GM10847 (cell line): ENCODE results near the gene NSD1.

Experiments
- POLR2A ChIP-seq: IDR thresholded peaks from 2 replicates; pipeline ENCODE4 v1.6.1; 2011; ENCODE audit not compliant: insufficient read length; ENCODE audit errors: extremely low read depth

Gene NSD1

DNA sequence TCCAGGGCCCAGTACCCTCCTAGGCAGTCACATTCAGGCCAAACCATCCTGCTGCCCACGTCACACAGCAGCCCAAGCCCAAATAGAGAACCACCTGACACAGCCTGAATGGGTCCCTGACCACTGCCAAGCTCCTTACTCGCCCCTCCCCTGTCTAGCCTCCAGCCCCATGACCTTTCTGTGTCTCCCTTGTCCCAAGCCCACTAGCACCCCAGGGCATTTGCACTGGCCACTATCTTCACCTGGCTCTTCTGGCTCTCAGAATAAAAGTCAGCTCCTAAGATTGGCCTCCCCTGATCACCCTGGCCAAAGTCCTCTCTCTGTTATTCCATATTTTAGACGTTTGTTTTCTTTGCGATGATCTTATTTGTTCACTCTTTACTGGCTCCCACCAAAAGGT lies 26.4 kb upstream of the NSD1 start:
- no peak for TF ChIP-seq POLR2A

DNA sequence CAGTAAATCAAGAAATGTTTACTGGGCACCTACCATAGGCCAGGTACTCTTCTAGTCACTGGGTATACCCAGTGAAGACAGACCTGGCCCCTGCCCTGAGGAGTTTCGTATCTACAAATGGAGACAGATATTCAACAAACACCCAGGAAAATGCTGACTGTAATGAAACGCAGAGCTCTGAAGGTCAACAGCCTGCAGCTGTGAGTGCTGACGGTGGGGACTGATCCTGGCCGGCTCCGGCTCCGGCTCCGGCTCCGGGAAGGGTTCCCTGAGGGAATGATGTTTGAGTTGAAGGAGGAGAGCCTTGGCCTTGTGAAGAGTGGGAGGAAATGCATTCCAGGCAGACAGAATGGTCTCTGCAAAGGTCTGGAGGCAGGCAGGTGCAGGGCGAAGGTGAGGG lies 23.8 kb upstream of the NSD1 start:
- no peak for TF ChIP-seq POLR2A

DNA sequence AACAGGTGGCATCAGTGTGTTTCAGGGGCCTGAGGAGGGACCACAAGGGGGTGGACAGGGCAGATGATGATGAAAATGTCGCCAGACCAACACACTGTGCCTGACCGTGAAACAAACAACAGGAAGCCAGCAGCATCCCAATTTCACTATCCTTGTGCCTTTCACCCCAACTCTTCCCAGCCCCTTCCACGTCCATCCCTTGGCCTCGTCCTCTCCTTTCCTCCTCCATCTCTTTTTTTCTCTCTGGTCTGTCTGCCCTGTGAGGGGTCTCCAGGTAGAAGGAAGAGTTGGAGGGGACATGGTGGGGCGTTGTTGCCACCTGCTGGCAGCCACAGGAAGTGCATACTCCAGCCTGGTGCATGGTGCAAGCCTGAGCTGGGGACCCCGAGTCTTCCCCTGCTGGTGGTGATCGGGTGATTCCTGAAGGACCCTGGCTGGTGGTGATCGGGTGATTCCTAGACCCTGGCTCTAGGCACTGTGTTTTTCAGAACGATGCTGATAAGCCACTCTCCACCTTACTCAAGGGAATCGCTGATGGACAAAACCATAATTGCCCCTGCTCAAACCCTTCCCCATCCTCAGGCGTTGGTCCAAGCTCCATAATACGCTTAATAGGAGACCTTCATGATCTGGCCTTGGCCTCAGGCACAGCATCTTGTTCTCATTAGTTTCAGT lies 21.7 kb upstream of the NSD1 start:
- no peak for TF ChIP-seq POLR2A

DNA sequence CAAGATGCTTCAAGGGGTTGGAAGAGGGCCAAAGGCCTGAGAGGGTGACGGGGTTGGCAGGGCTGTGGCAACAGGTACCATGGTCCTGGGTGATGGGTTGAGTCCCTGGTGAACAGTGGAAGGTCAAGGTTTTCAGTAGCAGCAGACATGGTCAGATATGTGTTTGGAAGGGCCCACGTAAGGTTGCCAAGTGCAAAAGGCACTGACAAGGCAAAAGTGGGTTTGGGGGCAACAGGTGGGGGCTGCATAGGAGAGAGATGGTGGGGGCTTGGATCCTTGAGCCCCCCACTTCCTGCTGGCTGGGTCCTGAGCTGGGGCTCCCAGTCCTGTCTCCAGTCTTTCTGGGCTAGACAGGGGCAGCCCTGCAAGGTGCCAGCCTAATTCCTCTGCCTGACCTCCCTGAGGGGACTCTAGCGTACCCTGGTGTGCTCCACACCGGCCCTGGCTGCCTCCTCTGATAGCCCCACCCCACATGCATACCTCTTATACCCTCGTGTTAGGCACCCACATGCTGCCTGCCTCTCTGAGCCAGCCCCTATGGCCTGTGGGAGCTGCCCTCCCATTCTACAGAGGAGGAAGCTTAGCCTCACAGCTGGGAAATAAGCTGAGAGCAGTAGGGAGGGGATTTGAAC lies 20.9 kb upstream of the NSD1 start:
- no peak for TF ChIP-seq POLR2A

DNA sequence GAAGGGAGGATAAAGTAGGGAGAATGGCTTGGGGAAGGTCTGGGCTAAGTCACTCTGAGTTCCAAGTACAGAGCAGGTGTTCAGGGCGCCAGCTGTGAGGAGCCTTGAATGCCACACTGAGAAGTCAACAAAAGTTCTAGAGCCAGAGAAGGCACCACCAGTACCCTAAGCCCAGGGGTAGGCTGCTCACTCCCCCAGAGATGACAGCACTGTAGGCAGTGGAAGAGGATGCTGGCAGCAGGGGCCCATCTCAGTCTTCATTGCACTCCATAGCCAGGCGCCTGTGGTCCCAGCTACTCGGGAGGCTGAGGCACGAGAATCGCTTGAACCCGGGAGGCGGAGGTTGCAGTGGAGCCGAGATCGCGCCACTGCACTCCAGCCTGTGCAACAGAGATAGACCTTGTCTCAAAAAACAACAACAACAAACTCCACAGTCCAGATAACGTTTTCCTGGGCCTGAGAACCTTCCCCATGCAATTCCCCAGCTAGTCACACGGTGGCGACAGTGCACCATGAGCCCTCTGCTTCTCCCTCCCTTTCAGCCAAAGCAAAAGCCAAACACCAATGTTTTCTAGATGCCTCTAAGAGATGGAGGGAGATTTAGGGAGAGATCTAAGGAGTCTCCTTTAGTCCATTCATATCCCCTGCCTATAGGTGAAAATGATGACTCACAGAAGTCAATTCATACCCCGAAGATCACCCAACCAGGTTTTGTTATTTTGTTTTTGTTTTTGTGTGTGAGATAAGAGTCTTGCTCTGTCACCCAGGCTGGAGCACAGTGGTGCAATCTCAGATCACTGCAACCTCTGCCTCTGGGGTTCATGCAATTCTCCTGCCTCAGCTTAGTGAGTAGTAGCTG lies 19.8 kb upstream of the NSD1 start:
- no peak for TF ChIP-seq POLR2A

DNA sequence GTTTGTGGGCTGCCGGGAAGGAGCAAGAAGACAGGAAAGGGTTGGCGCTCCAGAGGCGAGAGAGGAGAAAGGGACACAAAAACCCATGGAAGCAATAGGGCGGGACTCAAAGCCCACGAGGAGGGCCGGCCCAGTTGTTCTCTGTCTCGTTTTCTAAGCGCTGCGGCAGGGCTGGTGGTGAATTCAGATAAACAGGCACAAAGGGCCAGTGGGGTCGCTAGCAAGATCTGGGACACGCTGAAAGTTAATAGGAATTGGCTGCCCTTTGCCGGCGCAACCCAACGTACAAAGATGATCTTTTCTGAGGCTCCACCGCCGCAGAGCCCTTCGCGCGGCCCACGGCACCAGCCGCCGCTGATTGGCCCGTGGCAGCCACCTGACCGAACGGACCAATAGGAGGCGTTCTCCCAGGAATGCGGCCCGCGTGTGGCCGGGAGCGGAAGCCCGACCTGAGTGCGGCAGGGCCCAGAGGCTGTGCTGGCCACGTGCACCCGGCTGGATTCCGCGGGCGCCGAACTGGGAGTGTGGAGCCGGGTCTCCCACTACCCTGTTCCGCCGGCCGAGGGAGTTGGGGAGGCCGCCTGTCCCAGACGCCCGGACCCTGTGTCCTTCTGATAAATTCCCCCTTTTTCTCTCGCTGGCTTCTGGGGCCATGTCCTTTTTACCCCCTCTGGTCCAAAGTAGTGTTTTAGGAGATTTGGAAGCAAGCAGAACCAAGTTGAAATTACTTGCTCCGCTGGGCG lies 16.8 kb upstream of the NSD1 start:
- no peak for TF ChIP-seq POLR2A

DNA sequence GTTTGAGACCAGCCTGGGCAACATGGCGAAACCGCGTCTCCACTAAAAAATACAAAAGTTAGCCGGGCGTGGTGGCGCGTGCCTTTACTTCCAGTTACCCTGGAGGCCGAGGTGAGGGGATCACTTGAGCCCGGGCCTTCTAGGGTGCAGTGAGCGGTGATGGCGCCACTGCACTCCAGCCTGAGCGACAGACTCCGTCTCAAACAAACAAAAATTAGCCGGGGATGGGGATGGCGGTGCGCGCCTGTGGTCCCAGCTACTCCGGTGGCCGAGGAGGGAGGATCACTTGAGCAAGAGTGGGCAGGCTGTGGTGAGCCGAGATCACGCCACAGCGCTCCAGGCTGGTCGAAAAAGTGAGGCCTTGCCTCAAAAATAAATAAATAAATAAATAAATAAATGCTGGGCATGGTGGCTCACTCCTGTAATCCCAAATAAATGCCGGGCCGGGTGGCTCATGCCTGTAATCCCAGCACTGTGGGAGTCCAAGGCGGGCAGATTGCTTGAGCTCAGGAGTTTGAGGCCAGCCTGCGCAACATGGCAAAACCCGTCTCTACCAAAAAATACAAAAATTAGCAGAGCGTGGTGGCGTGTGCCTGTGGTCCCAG lies 16.0 kb upstream of the NSD1 start:
- no peak for TF ChIP-seq POLR2A

DNA sequence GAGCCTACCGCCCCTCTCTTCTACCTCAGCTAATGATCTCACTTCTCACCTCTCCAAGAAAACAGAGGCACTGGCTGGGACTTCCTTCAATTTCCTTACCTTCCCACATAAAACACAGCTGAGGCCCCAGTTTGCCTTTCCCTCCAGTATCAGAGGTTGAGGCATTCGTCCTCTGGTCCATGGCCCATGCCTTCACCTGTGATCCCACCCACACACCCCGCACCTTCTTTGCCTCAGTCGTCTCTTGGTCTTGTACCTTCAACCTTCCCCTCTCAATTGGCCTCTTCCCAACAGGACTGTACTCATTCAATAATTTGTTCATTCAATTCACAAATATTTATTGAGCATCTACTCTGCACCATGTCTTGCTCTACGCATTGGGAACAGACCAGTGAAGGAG lies 11.0 kb upstream of the NSD1 start:
- no peak for TF ChIP-seq POLR2A

DNA sequence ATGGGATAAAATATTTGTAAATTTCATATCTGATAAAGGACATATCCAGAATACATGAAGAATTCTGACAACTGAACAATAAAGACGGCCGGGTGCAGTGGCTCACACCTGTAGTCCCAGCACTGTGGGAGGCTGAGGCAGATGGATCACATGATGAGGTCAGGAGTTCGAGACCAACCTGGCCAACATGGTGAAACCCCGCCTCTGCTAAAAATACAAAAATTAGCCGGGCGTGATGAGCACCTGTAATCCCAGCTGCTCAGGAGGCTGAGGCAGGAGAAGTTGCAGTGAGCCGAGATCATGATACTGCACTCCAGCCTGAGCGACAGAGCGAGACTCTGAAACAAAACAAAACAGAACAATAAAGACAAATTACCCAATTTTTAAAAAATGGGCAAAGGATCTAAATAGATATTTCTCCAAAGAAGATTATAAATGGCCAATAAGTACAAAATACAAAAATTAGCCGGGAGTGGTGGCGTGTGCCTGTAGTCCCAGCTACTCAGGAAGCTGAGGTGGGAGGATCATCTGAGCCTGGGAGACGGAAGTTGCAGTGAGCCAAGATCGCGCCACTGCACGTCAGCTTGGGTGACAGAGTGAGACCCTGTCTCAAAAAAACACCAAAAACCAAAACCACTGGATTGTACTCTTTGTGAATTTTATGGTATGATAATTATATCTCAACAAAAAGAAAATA lies 9.6 kb upstream of the NSD1 start:
- TF ChIP-seq POLR2A: no peak

DNA sequence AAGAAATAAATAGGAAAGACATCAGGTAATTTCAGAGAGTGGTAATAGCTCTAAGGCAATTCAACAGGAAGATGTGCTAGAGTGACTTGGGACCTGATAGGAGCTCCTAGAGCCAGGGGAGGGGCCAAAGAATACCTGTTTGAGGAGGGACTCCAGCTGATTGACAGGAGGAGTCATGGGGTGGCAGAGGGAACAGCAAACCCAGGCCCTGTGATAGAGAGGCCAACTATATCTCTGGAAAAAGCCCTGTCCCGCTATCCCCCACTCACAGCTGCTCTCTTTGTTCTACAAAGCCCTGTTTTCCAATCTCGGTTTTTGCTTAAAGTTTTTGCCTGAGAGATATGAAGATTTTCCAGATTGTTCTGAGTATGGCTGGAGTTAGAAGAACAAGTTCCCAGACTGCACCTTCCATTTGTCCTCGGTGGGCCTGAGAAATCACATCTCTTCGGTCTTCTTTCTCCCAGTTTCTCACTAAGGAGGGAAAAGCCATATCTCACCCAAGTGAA lies 9.0 kb upstream of the NSD1 start:
- TF ChIP-seq POLR2A: no peak

DNA sequence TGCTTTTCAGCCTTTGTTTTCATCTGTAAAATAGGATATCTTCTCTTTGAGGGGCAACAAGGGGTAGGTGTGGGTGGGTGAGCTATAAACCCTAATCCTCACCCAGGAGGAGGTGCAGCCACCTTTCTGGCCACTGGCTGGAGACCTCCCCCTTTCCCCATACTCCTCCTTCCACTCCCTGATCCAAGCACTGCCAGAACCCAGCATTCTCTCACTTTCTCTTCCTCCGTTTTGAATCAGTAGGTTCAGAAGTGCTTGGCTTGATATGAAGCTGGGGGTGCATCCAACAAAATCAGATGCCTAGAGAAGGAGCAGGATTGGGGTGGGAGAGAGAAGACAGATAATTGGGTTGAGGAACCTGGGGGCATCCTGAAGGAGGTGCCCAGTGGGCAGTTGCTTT lies 6.8 kb upstream of the NSD1 start:
- TF ChIP-seq POLR2A: no peak

DNA sequence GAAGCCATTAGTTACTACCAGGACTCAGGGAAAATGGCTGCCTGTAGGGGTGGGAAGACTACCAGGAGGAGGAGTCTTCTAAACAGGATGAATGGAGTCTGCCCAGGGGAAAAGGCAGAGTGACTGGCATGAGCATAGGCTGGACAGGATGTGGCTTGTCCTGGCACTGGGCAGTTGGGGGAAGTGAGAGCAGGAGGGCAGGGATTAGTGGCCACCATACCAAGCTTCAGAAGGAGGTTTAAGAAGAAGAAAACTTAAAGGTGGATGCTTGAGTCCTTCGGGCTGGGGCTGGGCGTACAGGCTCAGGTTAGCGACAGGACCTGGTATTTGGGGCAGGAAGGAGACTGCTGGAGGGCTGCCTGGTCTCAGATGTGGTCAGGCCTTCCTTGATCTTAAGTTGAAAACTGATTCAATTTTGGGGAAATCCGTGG lies 5.0 kb upstream of the NSD1 start:
- no peak for TF ChIP-seq POLR2A

DNA sequence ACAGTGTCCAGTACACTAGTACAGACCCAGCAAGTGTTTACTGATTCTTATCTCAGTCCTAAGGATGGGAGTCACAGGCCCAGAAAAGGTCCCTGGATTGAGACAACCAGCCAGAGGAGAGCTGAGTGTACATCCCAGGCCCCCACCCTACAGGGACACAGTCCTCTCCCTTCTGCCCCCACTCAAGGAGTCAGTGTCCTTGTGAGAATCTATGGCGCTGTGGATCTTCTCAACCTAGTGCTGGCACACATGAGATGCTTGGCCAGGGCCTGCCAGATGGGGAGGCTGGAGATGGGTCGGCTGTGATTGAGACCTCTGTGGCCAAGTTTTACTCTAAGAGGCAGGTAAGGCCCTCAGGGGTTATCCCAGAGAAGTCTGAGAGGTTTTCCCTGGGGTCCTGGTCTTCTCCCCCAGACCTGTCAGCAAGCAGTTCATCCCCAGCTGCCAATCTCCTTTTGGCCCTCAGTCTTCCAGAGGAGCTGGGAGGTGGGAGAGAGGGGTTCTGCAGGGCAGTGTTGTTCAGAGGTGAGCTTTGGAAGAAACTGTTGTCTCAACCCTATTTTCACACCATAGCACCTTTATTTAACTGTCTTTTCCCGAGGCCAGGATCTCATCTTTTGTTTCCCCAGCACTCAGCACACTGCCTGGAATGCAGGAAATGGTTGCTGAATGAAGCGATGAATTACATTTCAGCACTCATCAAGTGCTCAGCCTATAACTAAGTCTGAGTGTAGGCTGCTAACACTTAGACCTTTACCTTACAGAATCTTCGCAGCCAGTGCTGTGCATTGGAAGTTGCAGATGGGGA lies 3.2 kb upstream of the NSD1 start:
- no peak for TF ChIP-seq POLR2A

DNA sequence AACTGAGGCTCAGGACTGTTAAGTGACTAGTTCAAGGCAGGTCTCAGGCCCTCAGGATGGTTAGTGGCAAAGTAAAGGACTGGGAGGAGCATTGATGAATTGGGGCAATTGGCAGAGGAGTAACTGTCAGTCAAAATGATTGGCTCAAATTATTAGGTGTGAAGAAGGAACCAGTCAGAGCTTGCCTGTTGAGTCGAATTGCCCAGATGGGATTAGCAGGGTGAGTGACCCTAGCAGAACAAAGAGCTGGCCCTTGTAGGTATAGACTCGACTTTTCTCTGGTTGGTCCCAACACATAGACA lies 2.6 kb upstream of the NSD1 start:
- no peak for TF ChIP-seq POLR2A
